Measurements from ENCODE around the gene TFEB. TPM values are rescaled to one million over a fixed set of nuclear protein-coding genes. Genes with fewer than 3 reads are reported as not detected.
"Not testable (repeated sequence)": the region's sequence is repeated elsewhere in the genome, so short reads cannot be mapped to it uniquely, and the experiment has no call there.

The TFEB gene
- total and polyA plus RNA-seq, 2 of the 8 experiments (the other 6 are each of a cell fraction or from before 2014, with no cell fraction given), result 2.3 to 6.7 TPM

GRCh38 chr6:41767112-41767833 is 31.9 kb upstream of the TFEB start (continued):
- TF ChIP-seq CBX8 (IDR thresholded peaks at IDR 0.05; ENCODE audit: borderline replicate concordance, low read depth, low read length), result no peak
- TF ChIP-seq RXRA (IDR thresholded peaks at IDR 0.05; ENCODE audit: insufficient read depth, low read depth, low read length), result no peak
- no peak for TF ChIP-seq FOSL1 (IDR thresholded peaks at IDR 0.05; ENCODE audit: insufficient read depth, low read depth, low read length)
- no peak for TF ChIP-seq CHD1 (IDR thresholded peaks at IDR 0.05; ENCODE audit: low read depth, low read length)

GRCh38 chr6:41766043-41766664 is 30.7 kb upstream of the TFEB start:
- FAIRE-seq; H3K9ac ChIP-seq (replicated peaks in 1 of 4; ENCODE audit: extremely low read depth in 1 of 4, low read depth in 3 of 4, low read length in 3 of 4); H4K5ac ChIP-seq (ENCODE audit: insufficient read length, low read depth, low read length); H3K4me1 ChIP-seq (replicated peaks in 1 of 4; ENCODE audit: control insufficient read depth in 3 of 4, insufficient read depth in 4 of 4, low read length in 3 of 4); H3K23me2 ChIP-seq (ENCODE audit: low read depth, low read length); H3K4me2 ChIP-seq (ENCODE audit: insufficient read depth in 1 of 2, low read depth in 2 of 2, low read length in 2 of 2); H2BK15ac ChIP-seq (ENCODE audit: low read length); H3K9me3 ChIP-seq (ENCODE audit: insufficient read depth in 2 of 2, low read depth in 1 of 2, low read length in 1 of 2); H4K8ac ChIP-seq (ENCODE audit: extremely low read depth, insufficient read depth, low read length); H2AFZ ChIP-seq (ENCODE audit: low read length); H3K23ac ChIP-seq (ENCODE audit: insufficient read length); H3K79me2 ChIP-seq (ENCODE audit: control insufficient read depth in 1 of 2, insufficient read depth in 2 of 2, low read length in 2 of 2); H2BK120ac ChIP-seq (replicated peaks; ENCODE audit: low read depth, low read length); H2AK5ac ChIP-seq (ENCODE audit: low read depth, low read length); H2BK12ac ChIP-seq (ENCODE audit: low read depth, low read length); H4K20me1 ChIP-seq (replicated peaks in 1 of 2; ENCODE audit: control insufficient read depth in 1 of 2, insufficient read depth in 2 of 2, low read length in 2 of 2); H3K56ac ChIP-seq (replicated peaks; ENCODE audit: insufficient read length, low read depth, low read length); H3K18ac ChIP-seq (ENCODE audit: extremely low read depth, low read length); H2BK20ac ChIP-seq (ENCODE audit: low read length); H3K4me3 ChIP-seq (ENCODE audit: extremely low read depth in 1 of 4, insufficient read depth in 2 of 4, low read depth in 3 of 4, low read length in 4 of 4); H3K36me3 ChIP-seq (ENCODE audit: control insufficient read depth in 2 of 4, insufficient read depth in 4 of 4, low read length in 3 of 4); H3K14ac ChIP-seq (ENCODE audit: insufficient read length); H3K27me3 ChIP-seq (replicated peaks in 1 of 4; ENCODE audit: control insufficient read depth in 3 of 4, extremely low read depth in 1 of 4, insufficient read depth in 3 of 4, low read length in 3 of 4); DNase-seq (ENCODE audit: low read depth in 1 of 2, low spot score in 2 of 2); H4K91ac ChIP-seq (replicated peaks; ENCODE audit: insufficient read length, low read length); H3K79me1 ChIP-seq (ENCODE audit: low read depth, low read length); H3K4ac ChIP-seq (replicated peaks; ENCODE audit: insufficient read length, low read depth, low read length); H3K27ac ChIP-seq (ENCODE audit: low read depth, low read length); H2BK5ac ChIP-seq (ENCODE audit: low read depth, low read length): not testable (repeated sequence)
- CTCF ChIA-PET (ENCODE audit: partially characterized antibody), result interaction anchor here (0.5 to 5.2 kb wide), 4 partner anchors 10 to 278 kb away, joined by 3 to 37 read pairs (median 4); no protein-coding TSS in a partner anchor
- POLR2A ChIA-PET (ENCODE audit: partially characterized antibody), result interaction anchor here (0.7 to 1.4 kb wide), 2 partner anchors 12 to 285 kb away, joined by 3 read pairs; partner anchors contain the start of gene TAF8
- WGBS, 2 experiments (ENCODE audit: extremely low coverage in 1 of 2, insufficient coverage in 1 of 2, insufficient read length in 1 of 2, insufficient replicate concordance in 2 of 2, low coverage in 1 of 2, low lambda C conversion rate in 2 of 2, missing lambda C conversion rate in 1 of 2), result 91% methylated on average over 4 of the region's 4 CpGs; no CpG with 5 or more reads in 1 of the 2 experiments
